ENCODE measurements around the gene OAS3.

- TF ChIP-seq ZBTB33 (IDR thresholded peaks at IDR 0.05): no peak
- no peak for TF ChIP-seq CTCF (IDR thresholded peaks at IDR 0.05; ENCODE audit: low read depth, low read length, missing input control)
- no peak for TF ChIP-seq MAX (IDR thresholded peaks at IDR 0.05)
- no peak for TF ChIP-seq REST (IDR thresholded peaks at IDR 0.05)
- no peak for TF ChIP-seq SP1 (IDR thresholded peaks at IDR 0.05)
- TF ChIP-seq GABPA (IDR thresholded peaks at IDR 0.05 in 1 of 2, conservative IDR thresholded peaks at IDR 0.05 in 1 of 2): no peak
- TF ChIP-seq JUND (IDR thresholded peaks at IDR 0.05): no peak
- no peak for TF ChIP-seq EGR1 (IDR thresholded peaks at IDR 0.05; ENCODE audit: low read depth in 2 of 2)
Observed at GRCh38 chr12:112907415-112908157, 30.7 kb upstream of the OAS3 start.
